GM12865 (cell line): ENCODE measurements around the gene IL2RA.

Experiments used
- DNase-seq: peaks from one replicate; pipeline ENCODE4 v3.0.0; 2010; ENCODE audit warnings: low read depth
- H3K4me3 ChIP-seq: 2 replicates; pipeline ENCODE4 v1.5.1; 2011; ENCODE audit warnings: mild to moderate bottlenecking, low read depth, low read length, control low read depth
- CTCF ChIP-seq: IDR thresholded peaks from 2 replicates; pipeline ENCODE4 v1.5.1; 2011; ENCODE audit warnings: low read length, control low read depth, low read depth, inconsistent platforms; ENCODE audit not compliant: insufficient read depth; ENCODE audit errors: missing control alignments

Gene IL2RA

DNA sequence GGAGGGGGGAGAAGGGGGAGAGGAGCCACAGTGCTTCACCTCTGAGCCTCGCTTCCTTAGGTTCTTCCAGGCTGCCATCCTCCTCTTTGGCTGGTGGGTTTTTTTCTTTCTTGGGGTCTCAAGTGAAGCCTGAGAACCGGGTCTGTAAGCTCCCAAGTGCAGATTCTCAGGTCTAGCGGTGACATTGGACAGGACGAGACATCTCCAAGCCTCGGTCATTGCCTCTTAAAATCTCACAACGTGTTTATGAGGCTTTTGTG lies 84.0 kb downstream of the IL2RA start:
- peak overlapping the region; percentile 83 for H3K4me3 ChIP-seq
- TF ChIP-seq CTCF, result no peak
- no peak for DNase-seq

GRCh38 chr10:5977471-5978229 lies 84.5 kb downstream of the IL2RA start, which contains the start of gene IL15RA:
TSS of gene IL15RA (minus strand) at chr10:5977543. CDS start at chr10:5977492, 51 bp downstream.
- peak; percentile 88 for DNase-seq
- TF ChIP-seq CTCF, result peak; percentile 42
- peak within 1 kb of the TSS; percentile 83 for H3K4me3 ChIP-seq

DNA sequence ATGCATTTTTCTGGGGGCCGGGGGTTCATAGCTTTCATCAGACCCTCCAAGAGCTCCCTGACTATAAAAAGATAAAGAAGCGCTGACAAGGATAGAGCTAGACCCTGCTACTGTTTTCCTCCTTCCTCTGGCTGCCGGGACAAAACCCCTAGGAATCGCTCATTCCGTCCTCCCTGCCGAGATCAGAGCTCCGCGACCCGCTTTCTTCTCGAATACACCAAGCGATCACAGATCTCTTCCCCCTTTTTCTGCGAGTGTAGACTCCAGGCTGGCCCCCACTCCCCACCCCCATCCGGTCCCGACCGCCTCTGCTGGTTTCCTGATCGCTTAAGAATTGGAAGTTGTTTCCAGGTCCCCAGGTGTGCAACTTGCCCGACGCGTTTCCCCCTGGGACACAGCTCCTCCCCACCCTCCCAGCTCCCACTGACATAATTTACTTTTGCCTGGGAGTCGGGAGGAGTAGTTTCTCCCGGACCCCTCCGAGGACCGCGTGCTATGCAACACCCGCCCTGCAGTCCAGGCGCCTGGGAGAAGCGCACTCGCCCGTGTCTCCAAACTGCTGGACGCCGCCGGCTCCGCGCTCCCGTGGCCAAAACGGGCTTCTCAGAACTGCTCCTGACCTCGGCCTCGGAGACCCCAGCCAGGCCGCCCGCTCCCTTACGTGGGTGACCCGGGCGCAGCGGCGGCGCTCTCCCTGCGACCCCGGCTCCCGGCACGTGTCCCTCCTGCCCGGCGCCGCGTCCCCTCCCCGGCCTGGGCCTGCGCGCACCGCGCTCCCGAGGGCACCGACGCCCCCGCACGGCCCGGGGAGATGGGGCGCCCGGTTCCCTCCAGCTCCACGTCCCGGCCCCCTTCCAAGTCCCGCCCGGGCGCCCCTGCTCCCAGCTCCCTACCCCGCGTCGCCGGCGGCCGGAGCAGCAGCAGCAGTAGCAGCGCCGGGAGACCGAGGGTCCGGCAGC lies 85.4 kb downstream of the IL2RA start:
- no peak for TF ChIP-seq CTCF
- DNase-seq, result peak; percentile 57
- peak overlapping the region; percentile 83 for H3K4me3 ChIP-seq

DNA sequence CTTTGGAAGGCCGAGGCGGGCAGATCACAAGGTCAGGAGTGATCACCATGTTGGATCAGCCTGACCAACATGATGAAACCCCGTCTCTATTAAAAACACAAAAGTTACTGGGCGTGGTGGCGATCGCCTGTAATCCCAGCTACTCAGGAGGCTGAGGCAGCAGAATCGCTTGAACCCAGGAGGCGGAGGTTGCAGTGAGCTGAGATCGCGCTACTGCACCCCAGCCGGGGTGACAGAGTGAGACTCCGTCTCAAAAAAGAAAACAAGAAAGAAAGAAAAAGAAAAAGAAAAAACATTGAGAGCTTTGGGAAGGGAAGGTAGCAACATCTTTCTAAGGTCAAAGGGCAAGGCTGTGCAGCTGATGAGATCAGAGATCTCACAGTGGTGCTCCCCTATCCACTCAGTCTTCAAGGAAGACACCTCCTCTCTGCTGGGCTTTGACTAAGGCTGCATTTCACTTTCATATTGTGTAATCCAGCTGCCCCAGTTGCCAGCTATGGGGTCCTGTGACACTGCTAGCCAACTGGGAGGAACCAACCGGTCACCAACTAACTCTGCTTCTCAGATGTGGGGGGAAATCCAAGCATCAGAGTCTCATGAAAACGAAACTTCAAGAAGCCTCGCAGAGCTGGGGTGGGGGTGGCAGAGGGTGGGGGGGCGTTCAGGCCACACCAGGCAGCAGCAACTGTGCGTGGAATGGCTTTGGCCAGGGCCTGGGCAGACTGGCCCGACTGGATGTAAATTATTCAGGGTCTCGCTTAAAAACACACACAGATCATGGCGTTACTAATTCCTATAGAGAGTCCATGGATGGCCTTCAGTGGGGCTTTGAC lies 86.3 kb downstream of the IL2RA start:
- TF ChIP-seq CTCF, result no peak
- peak; percentile 95 for DNase-seq
- H3K4me3 ChIP-seq, result peak overlapping the region; percentile 83

GRCh38 chr10:5973069-5973468 lies 89.1 kb downstream of the IL2RA start:
- TF ChIP-seq CTCF, result no peak
- no peak for DNase-seq
- no peak overlapping the region for H3K4me3 ChIP-seq

DNA sequence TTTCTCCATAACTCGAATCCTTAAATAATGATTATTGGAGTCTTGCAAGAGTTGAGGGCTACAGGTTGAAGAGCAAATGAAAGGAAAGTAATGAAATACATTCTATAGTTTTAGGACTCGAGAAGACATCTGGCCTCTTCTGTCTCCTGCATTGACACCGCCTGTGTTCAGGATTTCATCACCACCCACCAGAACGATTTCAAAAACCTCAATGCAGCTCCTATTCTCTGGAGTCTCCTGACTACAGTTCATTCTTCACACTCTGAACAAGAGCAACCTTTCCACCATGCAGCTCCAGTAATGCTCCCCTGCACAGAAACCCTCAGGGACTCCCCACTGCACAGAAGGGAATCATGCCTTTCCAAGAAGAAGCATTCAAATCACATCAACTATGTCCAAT lies 90.3 kb downstream of the IL2RA start:
- no peak for TF ChIP-seq CTCF
- peak overlapping the region; percentile 31 for H3K4me3 ChIP-seq
- DNase-seq, result no peak
